ENCODE data around the gene WNK1. TPM values are rescaled to one million over a fixed set of nuclear protein-coding genes. Genes with fewer than 3 reads are reported as not detected.

WNK1 gene
- total and polyA plus RNA-seq, 2 of the 8 experiments (the other 6 are each of a cell fraction or from before 2014, with no cell fraction given): 88.2 to 157 TPM

- TF ChIP-seq POLR2AphosphoS5 (IDR thresholded peaks at IDR 0.05; ENCODE audit: low read depth, low read length) (no peak), TCF12 (IDR thresholded peaks at IDR 0.05; ENCODE audit: low read depth, low read length) (no peak)
Measured at GRCh38 chr12:828726-829395, 76.5 kb downstream of the WNK1 start (continued).

All from H1 (cell line).